ENCODE measurements around the gene TXNDC11. TPM values are rescaled to one million over a fixed set of nuclear protein-coding genes. Genes with fewer than 3 reads are reported as not detected.
A peak's percentile ranks its signal among the peaks of the same experiment; 100 is the strongest.

TXNDC11 gene
- polyA plus RNA-seq, 2 of the 4 experiments (the other 2 are of a cell fraction) = 22.7 to 42.4 TPM

- Histone ChIP-seq H3K27ac (peak within 1 kb of the TSS; percentile 83 to 92), H3K4me3 (peak within 1 kb of the TSS; percentile 94), H3K9me3 (no peaks in the 10 kb centered on the region), H3K4me2 (peak within 1 kb of the TSS; percentile 100), H3K4me1 (peaks cover 31% of the 10 kb centered on the region)
- DNase-seq (ENCODE audit: low read depth in 1 of 2, low spot score in 1 of 2) (peak; percentile 73 to 93), FAIRE-seq (no peak), ATAC-seq (peak; percentile 89 to 90)
- 61% methylated on average over 20 of the region's 93 CpGs for WGBS (ENCODE audit: missing lambda C conversion rate)
- TF ChIP-seq HOXB13 (CRISPR knock-in tag; IDR thresholded peaks at IDR 0.05; ENCODE audit: low read depth) (no peak), POLR2A (IDR thresholded peaks at IDR 0.05; ENCODE audit: low read length) (0 out of 2 replicates have a peak, but pooled peaks have one; percentile 4), JUNB (IDR thresholded peaks at IDR 0.05) (no peak), TFCP2L1 (CRISPR knock-in tag; IDR thresholded peaks at IDR 0.05) (no peak), JUN (IDR thresholded peaks at IDR 0.05) (0 out of 5 replicates have a peak, but pooled peaks of 1 of the 2 experiments have one; percentile 43)
- POLR2A ChIA-PET = interaction anchor here (0.8 to 1.0 kb wide), 2 partner anchors 28 kb away, joined by 3 to 4 read pairs; no protein-coding TSS in a partner anchor
- CTCF ChIA-PET = interaction anchor here (1.1 to 2.8 kb wide), 6 partner anchors 12 to 272 kb away, joined by 3 to 7 read pairs (median 4); no protein-coding TSS in a partner anchor
Measured at GRCh38 chr16:11667824-11668622, 74.6 kb downstream of the TXNDC11 start, which contains the start of gene SNN. Gene SNN (plus strand): TSS chr16:11668455. CDS start chr16:11676060, 7,605 bp downstream.

GRCh38 chr16:11667221-11667823, 75.3 kb downstream of the TXNDC11 start:
- H3K9me3 ChIP-seq = no peaks in the 10 kb centered on the region
- FAIRE-seq = no peak
- peak overlapping the region; percentile 94 for H3K4me3 ChIP-seq
- H3K4me2 ChIP-seq = peak overlapping the region; percentile 100
- 88% methylated on average over 11 of the region's 11 CpGs for WGBS (ENCODE audit: missing lambda C conversion rate)
- DNase-seq (ENCODE audit: low read depth in 1 of 2, low spot score in 1 of 2) = no peak
- peaks cover 24% of the 10 kb centered on the region for H3K4me1 ChIP-seq
- ChIA-PET POLR2A (interaction anchor here (0.8 kb wide), 1 partner anchor 27 kb away, joined by 3 read pairs; no protein-coding TSS in a partner anchor), CTCF (interaction anchor here (1.1 to 1.6 kb wide), 6 partner anchors 11 to 271 kb away, joined by 3 to 7 read pairs (median 3); no protein-coding TSS in a partner anchor)
- TF ChIP-seq EP300 (IDR thresholded peaks at IDR 0.05) (no peak), CHD2 (IDR thresholded peaks at IDR 0.05; ENCODE audit: low read length, partially characterized antibody) (no peak), POLR2A (IDR thresholded peaks at IDR 0.05; ENCODE audit: low read length) (no peak), RFX5 (IDR thresholded peaks at IDR 0.05) (no peak), ELK1 (IDR thresholded peaks at IDR 0.05; ENCODE audit: low read depth, low read length) (no peak), CHD4 (IDR thresholded peaks at IDR 0.05; ENCODE audit: borderline replicate concordance) (no peak), BHLHE40 (IDR thresholded peaks at IDR 0.05; ENCODE audit: low read depth, low read length) (no peak), EHMT2 (IDR thresholded peaks at IDR 0.05; ENCODE audit: low read depth) (no peak), ATOH8 (CRISPR knock-in tag; IDR thresholded peaks at IDR 0.05; ENCODE audit: low read depth) (no peak), CEBPB (IDR thresholded peaks at IDR 0.05) (no peak), HMGXB4 (CRISPR knock-in tag; IDR thresholded peaks at IDR 0.05; ENCODE audit: borderline replicate concordance) (no peak), SMC3 (IDR thresholded peaks at IDR 0.05) (no peak), HOXA7 (CRISPR knock-in tag; IDR thresholded peaks at IDR 0.05) (no peak), ZFP36 (IDR thresholded peaks at IDR 0.05; ENCODE audit: borderline replicate concordance, partially characterized antibody) (no peak), CTCF (IDR thresholded peaks at IDR 0.05) (no peak), HEYL (CRISPR knock-in tag; IDR thresholded peaks at IDR 0.05) (no peak), JUN (IDR thresholded peaks at IDR 0.05) (no peak), ZC3H11A (IDR thresholded peaks at IDR 0.05) (no peak), ESRRA (IDR thresholded peaks at IDR 0.05; ENCODE audit: borderline replicate concordance, low read length) (no peak)
- ATAC-seq = no peak
- peak overlapping the region; percentile 83 to 92; a peak in 5 of 6 replicates for H3K27ac ChIP-seq

Data from A549 (cell line).